Tibial nerve (tissue), 4 donors: ENCODE results near the gene LRTM2. TPM values are rescaled to one million over a fixed set of nuclear protein-coding genes. Genes with fewer than 3 reads are reported as not detected.

ENCODE experiments used
- DNase-seq, 2 donors: peaks; one replicate each; pipeline ENCODE4 v3.0.0-alpha.2; 2019; ENCODE audit warnings: low spot score in 2 of 2
- H3K27ac ChIP-seq, 4 donors: fragments of 200-600 bp; sonication (generic) in 3 of 4; one replicate each; pipeline ENCODE4 v1.5.1; 2017 to 2019; ENCODE audit warnings: mild to moderate bottlenecking in 1 of 4
- H3K27me3 ChIP-seq, 2 donors: fragments of 200-600 bp; sonication (generic) in 1 of 2; one replicate each; pipeline versions ENCODE4 v1.5.1 to v1.6.0; 2017 to 2019
- H3K36me3 ChIP-seq, 3 donors: fragments of 200-600 bp; sonication (generic); one replicate each; pipeline ENCODE4 v1.5.1; 2018 to 2019
- H3K4me1 ChIP-seq, 4 donors: fragments of 200-600 bp; sonication (generic) in 3 of 4; one replicate each; pipeline ENCODE4 v1.5.1; 2017 to 2019
- H3K4me3 ChIP-seq, 4 donors: fragments of 200-600 bp; sonication (generic) in 3 of 4; one replicate each; pipeline ENCODE4 v1.5.1; 2017 to 2019; ENCODE audit warnings: mild to moderate bottlenecking in 1 of 4, moderate library complexity in 1 of 4
- H3K9me3 ChIP-seq, 4 donors: fragments of 200-600 bp; sonication (generic) in 3 of 4; one replicate each; pipeline ENCODE4 v1.5.1; 2017 to 2019
- CTCF ChIP-seq, 5 experiments: fragments of 200-600 bp in 3 of 5; fragments of 450-650 bp in 2 of 5; sonication (generic) in 3 of 5; IDR thresholded peaks; one replicate each; pipeline ENCODE4 v1.5.1; 2016 to 2019; ENCODE audit warnings: antibody characterized with exemption in 5 of 5, mild to moderate bottlenecking in 3 of 5, moderate library complexity in 2 of 5
- EP300 ChIP-seq, 2 donors: sonication (generic); formaldehyde crosslinking; IDR thresholded peaks; one replicate each; pipeline ENCODE4 v1.6.1; 2017; ENCODE audit warnings: antibody characterized with exemption in 2 of 2, mild to moderate bottlenecking in 1 of 2
- POLR2A ChIP-seq, 2 donors: fragments of 450-650 bp; IDR thresholded peaks; one replicate each; pipeline ENCODE4 v1.6.1; 2017; ENCODE audit warnings: antibody characterized with exemption in 2 of 2, mild to moderate bottlenecking in 2 of 2, moderate library complexity in 2 of 2
- whole genome bisulfite sequencing, 2 donors: methylation state at CpG; one replicate each; pipeline ENCODE4 v1.1.5; 2018; 5-methylcytosine and 5-hydroxymethylcytosine counted together
- total RNA-seq, 4 donors: library from RNA; depleted of rRNA; stranded (reverse); fragments of >200 nt; gene quantifications; one replicate each; pipeline ENCODE4 v1.1.0, GENCODE V29; 2016

The LRTM2 gene
- total RNA-seq, 4 donors from 2014 or later, result not detected

GRCh38 chr12:1869145-1869544 is 48.8 kb downstream of the LRTM2 start:
- no peak for DNase-seq
- H3K36me3 ChIP-seq, result no peaks in the 10 kb centered on the region
- H3K4me1 ChIP-seq, result no peaks in the 10 kb centered on the region
- no peak overlapping the region for H3K27ac ChIP-seq
- H3K9me3 ChIP-seq, result peaks cover 0 to 34% (median 0%) of the 10 kb centered on the region in 4 donors
- TF ChIP-seq CTCF (IDR thresholded peaks at IDR 0.05), result no peak
- no peak for TF ChIP-seq POLR2A (IDR thresholded peaks at IDR 0.05)
- TF ChIP-seq EP300 (IDR thresholded peaks at IDR 0.05), result no peak
- 95 to 98% methylated on average over 10 of the region's 10 CpGs for WGBS, 2 donors
- H3K27me3 ChIP-seq, result no peaks in the 10 kb centered on the region
- no peak overlapping the region for H3K4me3 ChIP-seq

- Histone ChIP-seq H3K27ac (no peak overlapping the region), H3K27me3 (no peaks in the 10 kb centered on the region), H3K36me3 (no peaks in the 10 kb centered on the region), H3K4me3 (no peak overlapping the region), H3K4me1 (no peaks in the 10 kb centered on the region), H3K9me3 (peaks cover 0 to 28% (median 0%) of the 10 kb centered on the region in 4 donors)
- TF ChIP-seq EP300 (IDR thresholded peaks at IDR 0.05) (no peak), POLR2A (IDR thresholded peaks at IDR 0.05) (no peak), CTCF (IDR thresholded peaks at IDR 0.05) (no peak)
- no peak for DNase-seq
- WGBS, 2 donors, result 67 to 71% methylated on average over 7 of the region's 7 CpGs
Measured at GRCh38 chr12:1870086-1870485, 49.7 kb downstream of the LRTM2 start.

- Histone ChIP-seq H3K4me3 (no peak overlapping the region), H3K36me3 (no peaks in the 10 kb centered on the region), H3K4me1 (no peaks in the 10 kb centered on the region), H3K27ac (no peak overlapping the region), H3K27me3 (no peaks in the 10 kb centered on the region), H3K9me3 (peaks cover 0 to 24% (median 0%) of the 10 kb centered on the region in 4 donors)
- WGBS, 2 donors, result 86 to 87% methylated on average over 24 of the region's 24 CpGs
- no peak for DNase-seq
- no peak for TF ChIP-seq EP300 (IDR thresholded peaks at IDR 0.05)
- no peak for TF ChIP-seq CTCF (IDR thresholded peaks at IDR 0.05)
- no peak for TF ChIP-seq POLR2A (IDR thresholded peaks at IDR 0.05)
Measured at GRCh38 chr12:1870998-1871917, 50.9 kb downstream of the LRTM2 start.

- Histone ChIP-seq H3K36me3 (no peaks in the 10 kb centered on the region), H3K4me3 (no peak overlapping the region), H3K4me1 (no peaks in the 10 kb centered on the region), H3K27ac (no peak overlapping the region), H3K9me3 (peaks cover 0 to 24% (median 0%) of the 10 kb centered on the region in 4 donors), H3K27me3 (no peaks in the 10 kb centered on the region)
- TF ChIP-seq POLR2A (IDR thresholded peaks at IDR 0.05), result no peak
- no peak for TF ChIP-seq CTCF (IDR thresholded peaks at IDR 0.05)
- no peak for TF ChIP-seq EP300 (IDR thresholded peaks at IDR 0.05)
- DNase-seq, result no peak
- 55 to 70% methylated on average over 6 of the region's 6 CpGs for whole genome bisulfite sequencing, 2 donors
Measured at GRCh38 chr12:1872001-1872400, 51.6 kb downstream of the LRTM2 start.

GRCh38 chr12:1872448-1872847 is 52.1 kb downstream of the LRTM2 start:
- Histone ChIP-seq H3K36me3 (no peaks in the 10 kb centered on the region), H3K4me1 (no peaks in the 10 kb centered on the region), H3K27ac (no peak overlapping the region), H3K4me3 (no peak overlapping the region), H3K9me3 (peaks cover 0 to 24% (median 0%) of the 10 kb centered on the region in 4 donors), H3K27me3 (no peaks in the 10 kb centered on the region)
- 79 to 84% methylated on average over 7 of the region's 7 CpGs for WGBS, 2 donors
- DNase-seq, result no peak
- TF ChIP-seq CTCF (IDR thresholded peaks at IDR 0.05), result no peak
- TF ChIP-seq EP300 (IDR thresholded peaks at IDR 0.05), result no peak
- no peak for TF ChIP-seq POLR2A (IDR thresholded peaks at IDR 0.05)
